Measurements from ENCODE around the gene PLOD1.

DNA sequence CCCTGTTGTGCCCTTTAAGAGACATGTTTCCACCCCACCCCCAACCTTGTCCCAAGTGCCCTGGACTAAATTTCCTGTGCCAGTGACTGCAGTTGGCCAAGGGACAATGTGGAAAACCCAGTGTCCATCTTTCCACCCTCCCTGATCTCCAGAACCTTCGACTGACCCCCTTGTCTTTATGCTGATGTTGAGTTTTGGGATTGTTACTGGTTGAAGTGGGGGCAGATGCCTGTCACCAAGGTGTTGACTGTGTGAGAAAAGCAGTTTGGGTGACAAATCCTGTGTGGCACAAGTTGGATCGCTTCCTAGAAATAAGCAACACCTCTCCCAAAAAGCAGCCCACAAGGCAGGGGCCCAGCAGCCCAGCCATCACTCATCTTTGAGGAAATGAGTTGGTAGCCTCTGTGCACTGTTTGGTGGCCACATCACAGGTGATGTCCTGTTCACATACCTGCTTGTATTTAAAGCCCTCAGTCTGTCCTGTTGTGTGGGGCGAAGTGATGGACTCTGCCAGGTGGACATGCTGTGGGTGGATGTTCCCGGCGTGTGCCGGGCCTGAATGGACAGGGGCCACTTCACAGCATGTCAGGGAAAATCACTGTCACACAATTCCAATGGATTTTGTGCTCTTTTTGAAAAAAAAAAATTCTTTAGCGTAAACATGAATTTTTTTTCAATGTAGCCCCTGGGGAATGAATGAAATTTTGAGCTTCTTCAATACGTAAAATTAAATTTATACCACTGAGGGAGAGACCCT is 78.2 kb downstream of the PLOD1 start:
- TF ChIP-seq, protein P1, sequence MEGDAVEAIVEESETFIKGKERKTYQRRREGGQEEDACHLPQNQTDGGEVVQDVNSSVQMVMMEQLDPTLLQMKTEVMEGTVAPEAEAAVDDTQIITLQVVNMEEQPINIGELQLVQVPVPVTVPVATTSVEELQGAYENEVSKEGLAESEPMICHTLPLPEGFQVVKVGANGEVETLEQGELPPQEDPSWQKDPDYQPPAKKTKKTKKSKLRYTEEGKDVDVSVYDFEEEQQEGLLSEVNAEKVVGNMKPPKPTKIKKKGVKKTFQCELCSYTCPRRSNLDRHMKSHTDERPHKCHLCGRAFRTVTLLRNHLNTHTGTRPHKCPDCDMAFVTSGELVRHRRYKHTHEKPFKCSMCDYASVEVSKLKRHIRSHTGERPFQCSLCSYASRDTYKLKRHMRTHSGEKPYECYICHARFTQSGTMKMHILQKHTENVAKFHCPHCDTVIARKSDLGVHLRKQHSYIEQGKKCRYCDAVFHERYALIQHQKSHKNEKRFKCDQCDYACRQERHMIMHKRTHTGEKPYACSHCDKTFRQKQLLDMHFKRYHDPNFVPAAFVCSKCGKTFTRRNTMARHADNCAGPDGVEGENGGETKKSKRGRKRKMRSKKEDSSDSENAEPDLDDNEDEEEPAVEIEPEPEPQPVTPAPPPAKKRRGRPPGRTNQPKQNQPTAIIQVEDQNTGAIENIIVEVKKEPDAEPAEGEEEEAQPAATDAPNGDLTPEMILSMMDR (optimal IDR thresholded peaks at IDR 0.05 in 1 of 3, IDR thresholded peaks at IDR 0.05 in 1 of 3, conservative IDR thresholded peaks at IDR 0.05 in 1 of 3; ENCODE audit: extremely low read depth in 1 of 3, insufficient read depth in 2 of 3, low read length in 3 of 3), result no peak
- no peak for TF ChIP-seq EZH2 (IDR thresholded peaks at IDR 0.05; ENCODE audit: low read length)
